GM23248 (cell line): ENCODE results near the gene ADORA1.

Source experiments
- EZH2 ChIP-seq: fragments of 200-600 bp; sonication (generic); IDR thresholded peaks from 2 replicates; pipeline ENCODE4 v1.6.1; 2018; ENCODE audit warnings: antibody characterized with exemption, mild to moderate bottlenecking; ENCODE audit not compliant: insufficient read depth, poor library complexity, severe bottlenecking
- EZH2phosphoT487 ChIP-seq: fragments of 200-600 bp; sonication (generic); IDR thresholded peaks from 2 replicates; pipeline ENCODE4 v1.6.1; 2018; ENCODE audit warnings: antibody characterized with exemption, moderate library complexity, mild to moderate bottlenecking, low read depth; ENCODE audit not compliant: insufficient read depth

GRCh38 chr1:203176273-203177035 lies 48.9 kb downstream of the ADORA1 start:
- TF ChIP-seq EZH2 (no peak), EZH2phosphoT487 (no peak)
